LoVo (cell line): ENCODE measurements around the gene DENND4A.
"Not testable (repeated sequence)": the region's sequence is repeated elsewhere in the genome, so short reads cannot be mapped to it uniquely, and the experiment has no call there.

ENCODE experiments used
- DNase-seq: peaks from one replicate; pipeline ENCODE4 v3.0.0-alpha.2; 2016; ENCODE audit warnings: low spot score

Gene DENND4A

DNA sequence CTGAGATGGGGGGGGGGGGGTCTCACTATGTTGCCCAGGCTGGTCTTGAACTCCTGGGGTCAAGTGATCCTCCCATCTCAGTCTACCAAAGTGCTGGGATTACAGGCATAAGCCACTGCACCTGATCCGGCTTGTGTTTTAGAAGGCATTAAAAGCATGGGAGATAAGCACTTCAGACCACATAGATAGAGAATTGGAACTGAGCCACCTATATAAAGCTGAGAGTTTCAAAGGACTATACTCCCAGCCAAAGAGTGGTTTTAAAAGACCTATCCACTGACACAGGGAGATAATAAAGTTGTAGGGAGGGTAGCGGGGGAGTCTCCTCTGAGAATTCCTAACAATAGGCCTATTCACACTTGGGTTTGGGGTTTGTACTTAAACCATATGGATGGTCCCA, 34.8 kb downstream of the DENND4A start:
- DNase-seq, result no peak

DNA sequence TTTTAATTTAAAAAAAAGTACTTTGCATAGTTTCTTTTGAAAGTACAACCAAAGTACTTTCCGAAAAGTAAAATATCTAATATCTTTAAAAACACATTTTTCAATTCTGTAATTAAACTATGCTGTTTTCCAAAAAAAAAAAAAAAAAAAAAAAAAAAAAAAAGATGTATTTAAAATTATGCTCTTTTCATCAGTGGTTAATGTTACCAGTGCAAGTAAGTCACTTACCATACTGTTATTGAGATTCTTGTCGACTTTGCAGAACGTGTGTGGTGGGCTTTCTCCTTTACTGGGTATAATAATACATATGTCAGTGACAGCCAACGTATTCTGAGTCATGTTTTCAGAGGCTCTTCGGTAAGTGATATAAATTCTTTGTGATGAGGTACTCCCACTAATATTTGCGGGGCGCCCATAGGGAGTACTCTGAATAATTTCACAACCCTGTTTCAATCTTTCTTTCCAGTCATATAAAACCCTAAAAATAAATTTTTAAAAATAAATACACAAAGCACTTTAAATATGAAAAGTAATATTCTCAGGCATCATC, 39.9 kb downstream of the DENND4A start:
- no peak for DNase-seq

DNA sequence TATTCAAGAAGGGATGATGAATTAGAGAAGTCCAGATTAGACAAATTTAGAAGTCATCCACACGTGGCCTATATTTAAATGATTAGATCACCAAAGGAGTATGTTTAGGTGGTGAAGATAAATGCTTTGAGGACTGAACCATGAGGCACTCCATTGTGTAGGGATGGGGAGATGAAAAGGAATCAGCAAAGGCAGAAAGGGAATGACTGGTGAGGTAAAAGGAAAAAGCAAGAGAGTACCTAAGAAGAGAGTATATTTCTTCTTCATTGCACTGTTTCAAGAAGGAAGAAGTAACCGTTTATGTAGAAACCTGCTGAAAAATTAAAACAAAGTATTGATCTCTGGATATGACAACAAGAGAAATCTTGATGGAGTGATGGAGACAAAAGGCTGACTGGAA, 40.7 kb downstream of the DENND4A start:
- DNase-seq, result no peak

DNA sequence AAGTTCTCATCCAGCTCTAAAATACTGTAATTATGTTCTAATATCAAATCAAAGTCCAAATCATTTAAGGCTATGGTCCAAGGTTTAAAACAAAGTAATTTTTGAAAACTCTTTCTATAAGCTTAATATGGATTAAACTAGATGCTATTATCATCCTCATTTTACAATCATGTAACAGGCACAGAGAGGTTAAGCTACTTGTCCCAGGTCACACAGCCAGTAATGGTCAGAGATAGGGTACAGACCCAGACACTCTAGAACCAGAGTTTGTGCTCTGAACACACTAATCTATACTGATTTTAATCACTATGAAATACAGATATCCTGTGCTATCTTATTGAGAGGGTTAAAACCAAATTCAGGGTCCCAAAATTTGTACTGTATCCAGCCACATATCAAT, 44.8 kb downstream of the DENND4A start:
- DNase-seq, result no peak

DNA sequence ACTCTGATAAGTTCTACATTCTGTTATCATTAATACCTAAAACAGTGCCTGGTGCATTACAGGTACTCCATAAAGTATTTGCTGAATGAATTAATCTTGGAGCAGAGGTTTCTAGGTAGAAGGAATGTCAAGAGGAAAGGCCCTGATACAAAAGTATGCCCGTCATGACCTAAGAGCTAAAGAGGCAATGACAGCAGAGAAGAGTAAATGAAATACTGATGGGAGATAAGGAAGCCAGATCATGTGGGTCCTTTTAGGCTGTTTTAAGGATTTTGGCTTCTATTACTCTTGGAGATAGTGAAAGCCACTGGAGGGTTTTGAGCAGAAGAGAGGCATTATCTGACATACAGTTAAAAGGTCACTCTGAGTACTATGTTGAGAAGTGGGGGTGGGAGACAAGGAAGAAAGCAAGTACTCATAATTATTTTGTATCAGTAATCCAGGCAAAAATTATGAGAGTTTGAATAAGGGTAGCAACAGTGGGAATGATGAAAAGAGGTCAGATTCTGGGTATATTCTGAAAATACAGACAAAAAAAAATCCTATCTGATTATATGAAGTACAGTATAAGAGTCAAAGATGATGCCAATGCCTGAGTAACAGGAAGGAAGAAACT, 48.3 kb downstream of the DENND4A start:
- no peak for DNase-seq

DNA sequence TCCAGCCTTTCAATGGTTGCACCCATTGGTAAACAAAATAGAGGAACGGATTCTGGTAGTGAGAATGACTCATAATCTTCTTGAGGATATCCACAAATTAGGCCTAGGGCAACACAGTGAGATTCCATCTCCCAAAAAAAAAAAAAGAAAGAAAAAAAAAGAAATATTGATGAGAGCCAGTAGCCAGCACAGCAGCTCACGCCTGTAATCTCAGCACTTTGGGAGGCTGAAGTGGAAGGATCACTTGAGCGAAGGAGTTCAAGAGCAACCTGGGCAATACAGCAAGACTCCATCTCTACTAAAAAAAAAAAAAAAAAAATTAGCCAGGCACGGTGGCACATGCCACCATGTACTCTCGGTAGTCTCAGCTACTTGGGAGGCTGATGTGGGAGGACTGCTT, 51.9 kb downstream of the DENND4A start:
- no peak for DNase-seq

DNA sequence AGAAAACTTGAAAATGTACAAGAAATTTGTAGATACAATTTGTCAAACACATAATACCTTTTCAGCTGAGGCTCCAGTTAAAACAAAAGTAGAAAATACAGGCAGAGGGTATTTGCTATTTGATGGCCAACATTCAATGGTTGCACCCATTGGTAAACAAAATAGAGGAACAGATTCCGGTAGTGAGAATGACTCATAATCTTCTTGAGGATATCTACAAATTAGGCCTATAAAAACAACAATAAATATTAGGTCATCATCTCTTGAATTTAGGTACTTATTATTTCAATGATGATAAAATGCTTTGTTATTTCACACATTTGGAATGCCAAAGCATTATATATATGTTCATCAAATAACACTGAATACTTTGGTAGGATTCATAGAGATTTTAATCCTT, 53.4 kb downstream of the DENND4A start:
- no peak for DNase-seq

DNA sequence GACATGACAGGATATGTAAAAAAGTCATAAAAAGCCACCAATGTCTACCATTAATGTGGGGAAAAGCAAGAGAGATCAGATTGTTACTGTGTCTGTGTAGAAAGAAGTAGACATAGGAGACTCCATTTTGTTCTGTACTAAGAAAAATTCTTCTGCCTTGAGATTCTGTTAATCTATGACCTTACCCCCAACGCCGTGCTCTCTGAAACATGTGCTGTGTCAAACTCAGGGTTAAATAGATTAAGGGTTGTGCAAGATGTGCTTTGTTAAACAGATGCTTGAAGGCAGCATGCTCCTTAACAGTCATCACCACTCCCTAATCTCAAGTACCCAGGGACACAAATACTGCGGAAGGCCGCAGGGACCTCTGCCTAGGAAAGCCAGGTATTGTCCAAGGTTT, 58.5 kb downstream of the DENND4A start:
- DNase-seq, result not testable (repeated sequence)

DNA sequence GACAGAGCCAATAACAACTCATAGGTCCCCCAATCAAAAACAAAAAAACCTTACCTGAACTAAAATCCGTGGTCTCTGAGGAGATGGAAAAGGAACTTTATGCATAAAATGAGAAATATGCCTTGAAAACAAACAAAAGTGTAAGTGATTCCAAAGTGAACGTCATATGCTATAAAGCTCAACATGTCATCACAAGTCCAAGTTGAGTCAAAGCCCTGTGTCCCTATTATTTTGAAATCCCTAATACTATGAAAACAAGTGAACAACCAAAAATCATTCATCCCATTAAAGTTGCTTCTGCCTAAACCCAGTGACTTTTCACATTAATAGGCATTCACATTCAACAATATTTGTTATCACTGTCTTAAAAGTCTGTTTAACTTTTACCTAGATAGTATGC, 59.4 kb downstream of the DENND4A start:
- no peak for DNase-seq

DNA sequence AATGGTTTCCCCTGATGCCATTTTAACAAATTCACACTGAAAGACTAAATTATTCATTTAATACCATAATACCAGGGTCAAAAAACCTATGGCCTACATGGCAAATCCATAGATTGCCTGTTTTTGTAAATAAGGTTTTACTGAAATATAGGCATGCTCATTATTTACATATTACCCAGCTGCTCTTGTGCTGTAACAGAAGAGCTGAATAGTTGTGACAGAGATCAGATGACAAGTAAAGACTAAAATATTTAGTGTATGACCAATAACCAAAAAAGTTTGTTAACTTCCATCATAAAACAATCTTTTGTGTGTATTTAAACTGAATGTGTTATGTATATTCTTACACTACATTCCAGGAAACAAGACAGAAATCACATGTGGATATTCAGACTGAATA, 60.2 kb downstream of the DENND4A start:
- DNase-seq, result no peak

DNA sequence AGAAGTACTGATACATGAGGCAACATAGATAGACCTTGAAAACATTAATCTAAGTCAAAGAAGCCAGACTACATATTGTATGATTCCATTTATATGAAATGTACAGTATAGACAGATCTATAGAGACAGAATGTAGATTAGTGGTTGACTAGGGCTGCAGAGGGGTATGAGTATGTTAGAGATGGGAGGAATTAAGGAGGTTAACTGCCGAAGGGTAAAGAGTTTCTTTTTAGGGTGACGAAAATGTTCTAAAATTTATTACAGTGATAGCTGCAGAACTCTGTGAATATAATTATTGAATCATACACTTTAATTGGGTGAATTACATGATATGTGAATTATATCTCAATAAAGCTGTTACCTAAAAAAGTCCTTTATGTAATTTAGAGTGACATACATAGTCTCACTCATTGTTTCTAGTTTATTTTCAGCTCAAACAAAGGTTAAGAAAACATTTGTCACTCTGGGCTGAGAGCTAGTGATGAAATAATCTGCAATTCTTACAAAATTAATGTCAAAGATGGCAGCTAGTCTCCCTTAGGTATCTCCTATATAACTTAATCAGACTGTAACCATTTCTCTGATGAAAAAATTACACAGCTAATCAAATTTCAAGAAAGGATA, 61.4 kb downstream of the DENND4A start:
- DNase-seq, result no peak

DNA sequence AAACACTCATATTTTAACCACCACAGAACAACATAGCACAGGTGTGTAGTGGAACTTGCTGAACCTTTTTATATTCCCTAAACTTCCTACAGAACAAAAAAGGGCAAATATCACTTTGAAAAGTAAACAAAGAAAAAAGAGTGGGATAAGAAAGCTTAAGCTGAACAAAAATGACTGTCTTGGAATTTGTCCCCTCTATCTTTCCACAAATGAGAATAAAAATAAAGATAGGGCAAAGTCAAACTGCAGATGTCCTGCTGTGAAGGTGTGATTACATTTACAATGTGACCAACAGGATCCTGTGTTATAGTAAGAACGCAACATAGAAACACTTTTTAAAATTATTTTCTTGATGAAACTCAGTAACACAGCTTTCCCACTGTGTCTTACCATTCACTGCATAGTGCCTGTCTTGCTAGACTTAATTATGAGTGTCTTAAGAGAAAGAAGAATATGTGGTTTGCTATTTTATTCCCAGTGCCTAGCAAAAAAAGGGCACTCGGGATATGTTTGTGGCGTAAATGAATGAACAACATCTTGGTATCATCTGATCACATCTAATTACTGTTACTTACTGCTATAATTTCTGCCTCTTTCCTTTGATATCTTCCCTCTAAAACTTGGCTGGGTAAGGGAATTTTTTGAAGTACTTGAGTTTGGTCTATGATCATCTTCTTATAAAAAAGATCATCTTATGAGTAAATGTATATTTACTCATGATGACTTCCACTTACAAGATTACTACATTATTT, 67.5 kb downstream of the DENND4A start:
- peak; percentile 51 for DNase-seq

DNA sequence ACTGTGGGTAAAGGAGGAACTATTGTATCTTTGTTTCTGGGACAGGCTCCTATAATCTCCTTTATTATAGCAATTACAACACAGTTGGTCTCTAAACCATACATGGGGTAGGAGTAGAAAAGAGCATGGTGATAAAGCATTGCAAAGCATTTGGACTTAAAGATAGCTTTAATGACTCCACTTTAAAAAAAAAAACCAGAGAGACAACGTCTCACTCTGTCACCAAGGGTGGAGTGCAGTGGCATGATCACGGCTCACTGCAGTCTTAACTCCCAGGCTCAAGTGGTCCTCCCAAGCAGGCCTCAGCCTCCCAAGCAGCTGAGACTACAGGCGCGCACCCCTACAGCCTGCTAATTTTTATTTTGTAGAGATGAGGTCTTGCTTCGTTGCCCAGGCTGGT, 68.2 kb downstream of the DENND4A start:
- DNase-seq, result no peak

DNA sequence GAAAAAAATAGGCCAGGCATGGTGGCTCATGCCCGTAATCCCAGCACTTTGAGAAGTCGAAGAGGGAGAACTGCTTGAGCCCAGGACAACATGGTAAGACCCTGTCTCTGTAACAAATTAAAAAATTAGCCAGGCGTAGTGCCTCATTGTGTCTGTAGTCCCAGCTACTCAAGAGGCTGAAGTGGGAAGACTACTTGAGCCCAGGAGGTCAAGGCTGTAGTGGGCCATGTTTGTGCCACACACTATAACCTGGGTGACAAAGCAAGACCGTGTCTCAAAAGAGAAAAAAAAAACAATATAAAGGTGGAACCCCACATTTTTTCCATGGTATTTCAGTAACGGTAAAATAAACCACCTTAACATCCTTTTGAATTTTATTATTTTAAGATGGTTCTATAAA, 69.9 kb downstream of the DENND4A start:
- DNase-seq, result no peak

DNA sequence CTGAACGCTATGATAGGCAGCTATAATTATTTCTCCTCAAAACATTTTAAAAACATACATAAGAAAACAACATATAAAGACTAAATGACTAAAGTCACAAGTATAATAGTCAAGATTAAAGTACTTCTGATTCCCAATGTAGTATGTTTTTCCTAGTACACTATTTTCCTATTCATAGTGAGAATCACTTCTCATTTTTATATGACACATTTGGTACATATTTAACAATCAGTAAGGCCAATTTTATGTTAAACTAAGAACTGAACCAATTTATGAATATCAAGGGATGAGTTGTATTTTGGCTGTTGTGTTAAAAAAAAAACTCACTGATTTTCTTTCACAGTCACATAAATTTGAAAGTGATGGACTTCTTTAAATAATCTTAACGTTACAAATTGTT, 79.7 kb downstream of the DENND4A start:
- DNase-seq, result no peak

DNA sequence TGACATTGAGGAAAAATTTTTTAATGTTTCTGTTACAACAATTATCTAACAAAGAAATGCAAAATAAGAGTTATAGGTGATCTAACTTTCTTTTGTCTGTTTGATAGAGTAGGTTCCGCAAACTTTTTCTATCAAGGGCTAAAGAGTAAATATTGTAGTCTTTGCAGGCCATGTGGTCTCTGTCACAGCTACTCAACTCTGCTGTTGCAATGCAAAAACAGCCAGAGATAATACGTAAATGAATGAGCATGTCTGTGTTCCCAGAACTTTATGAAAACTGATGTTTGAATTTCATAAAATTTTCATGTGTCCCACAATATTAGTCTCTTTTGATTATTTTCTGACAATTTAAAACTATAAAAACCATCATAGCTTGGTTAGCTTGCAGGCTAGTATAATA, 97.0 kb downstream of the DENND4A start:
- DNase-seq, result no peak

DNA sequence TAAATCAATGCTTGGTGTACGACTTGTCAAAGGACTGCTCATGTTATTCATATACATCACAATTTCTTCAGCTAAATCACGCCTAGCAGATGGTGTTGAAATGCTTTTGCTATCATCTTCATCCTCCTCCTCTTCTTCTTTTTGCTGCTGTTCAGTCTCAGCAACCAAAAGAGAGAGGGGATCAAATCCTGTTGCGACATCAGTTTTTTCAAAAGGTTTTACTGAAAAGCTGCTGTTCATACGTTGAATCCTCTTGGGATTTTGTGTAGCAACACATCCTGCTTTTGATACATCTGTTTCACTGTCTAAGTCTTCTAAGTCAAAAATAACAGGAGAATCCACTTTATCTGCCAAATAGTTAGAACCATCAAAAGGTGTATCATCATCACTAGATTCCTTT, 101.3 kb downstream of the DENND4A start:
- no peak for DNase-seq

DNA sequence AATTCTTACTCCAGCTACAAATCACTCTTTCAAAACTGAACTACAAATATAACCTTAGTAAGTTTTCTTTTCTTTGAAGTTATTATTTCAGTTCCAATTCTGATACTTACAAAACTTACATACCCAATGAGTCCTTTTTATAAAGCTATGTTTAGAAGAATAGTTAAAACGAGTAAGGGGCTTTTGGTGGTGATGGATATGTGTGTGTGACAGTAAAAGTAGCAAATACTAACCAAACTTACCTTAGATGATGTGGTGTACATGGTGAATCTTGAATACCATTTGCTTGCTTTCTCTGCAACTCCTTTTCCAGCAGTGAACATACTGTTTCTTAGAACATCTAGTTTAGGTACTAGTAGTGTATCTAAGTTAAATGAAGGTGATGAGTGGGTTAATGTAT, 101.9 kb downstream of the DENND4A start:
- no peak for DNase-seq

DNA sequence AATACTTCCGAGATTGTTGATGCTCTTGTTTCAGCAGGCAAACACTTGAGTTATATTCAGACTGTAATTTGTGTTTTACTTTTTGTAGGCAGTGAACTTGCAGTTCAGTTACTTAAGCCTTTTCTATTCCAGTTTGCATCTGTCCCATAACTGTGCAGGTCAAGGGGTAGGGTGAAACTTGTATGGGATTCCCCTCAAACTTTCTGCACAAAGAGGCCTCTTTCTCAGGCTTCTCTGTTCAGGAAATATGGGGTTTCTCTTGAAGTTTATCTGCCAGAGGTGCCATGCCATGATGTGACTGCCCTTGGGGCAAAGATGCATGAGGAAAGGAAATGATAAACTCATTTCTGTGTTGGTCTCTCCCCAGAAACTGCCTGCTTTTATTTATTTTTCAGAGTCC, 103.6 kb downstream of the DENND4A start:
- no peak for DNase-seq

DNA sequence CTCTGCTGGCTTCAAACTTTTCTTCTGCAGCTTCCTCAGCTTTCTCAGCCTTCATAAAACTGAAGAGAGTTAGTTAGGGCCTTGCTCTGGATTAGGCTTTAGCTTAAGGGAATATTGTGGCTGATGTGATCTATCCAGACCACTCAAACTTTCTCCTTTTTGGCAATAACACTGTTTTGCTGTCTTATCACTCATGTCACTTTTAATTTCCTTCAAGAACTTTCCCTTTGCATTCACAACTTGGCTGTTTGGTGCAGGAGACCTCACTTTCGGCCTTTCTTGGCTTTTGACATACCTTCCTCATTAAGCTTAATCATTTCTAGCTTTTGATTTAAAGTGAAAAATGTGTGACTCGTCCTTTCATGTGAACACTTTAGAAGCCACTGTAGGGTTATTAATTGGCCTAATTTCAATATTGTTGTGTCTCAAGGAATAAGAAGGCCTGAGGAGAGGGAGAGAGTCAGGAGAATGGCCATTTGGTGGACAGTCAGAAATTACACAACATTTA, 109.6 kb downstream of the DENND4A start:
- no peak for DNase-seq

DNA sequence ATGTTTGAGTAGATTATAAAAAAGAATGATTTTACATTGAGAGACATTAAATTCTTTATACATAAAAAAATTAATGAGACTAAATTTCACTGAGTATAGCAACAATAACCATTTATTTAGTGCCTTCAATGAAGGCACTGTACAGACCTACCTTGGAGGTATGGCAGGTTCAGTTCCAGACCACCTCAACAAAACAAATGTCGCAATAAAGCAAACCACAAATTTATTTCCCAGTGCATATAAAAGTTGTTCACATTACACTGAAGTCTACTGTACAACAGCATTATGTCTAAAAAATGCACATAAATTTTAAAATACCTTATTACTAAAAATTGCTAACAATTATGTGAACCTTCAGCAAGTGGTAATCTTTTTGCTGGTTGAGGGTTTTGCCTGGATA, 111.5 kb downstream of the DENND4A start:
- no peak for DNase-seq

DNA sequence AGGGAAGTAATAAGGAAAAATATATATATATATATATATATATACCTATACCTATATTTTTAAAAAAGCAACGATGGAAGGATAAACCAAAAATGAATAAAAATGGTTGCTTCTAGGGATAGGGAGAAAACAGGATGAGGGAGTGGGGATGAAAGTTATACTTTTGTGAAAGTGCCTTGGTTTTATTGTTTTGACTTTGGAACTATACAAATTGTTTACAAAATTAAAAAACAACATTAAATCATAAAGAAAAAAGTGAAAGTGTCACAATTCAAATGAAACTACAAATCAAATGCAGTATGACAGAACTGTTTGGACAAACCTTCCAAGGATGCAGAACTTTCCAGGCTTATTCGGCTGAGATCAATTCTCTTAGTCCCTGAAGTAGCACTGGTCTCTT, 116.0 kb downstream of the DENND4A start:
- no peak for DNase-seq

DNA sequence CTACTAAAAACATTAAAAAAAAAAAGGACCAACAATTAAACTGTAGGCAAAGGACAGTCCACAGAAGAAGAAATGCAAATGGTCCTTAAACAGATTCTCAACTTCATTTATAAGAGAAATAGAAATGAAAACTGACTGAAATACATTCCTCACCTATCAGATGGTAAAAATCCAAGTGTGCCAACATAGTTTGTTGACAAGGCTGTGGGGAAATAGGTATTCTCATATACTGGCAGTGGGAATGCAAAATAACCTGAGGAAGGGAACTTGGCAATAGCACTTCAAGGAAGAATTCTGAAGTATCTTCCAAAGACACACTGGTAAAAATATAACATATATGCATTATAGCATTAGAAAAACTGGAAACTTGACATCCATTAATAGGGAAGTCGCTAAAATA, 116.5 kb downstream of the DENND4A start:
- no peak for DNase-seq
